Peyer's patch (tissue), 4 donors: ENCODE data around the gene SALL1.

ENCODE experiments used
- CTCF ChIP-seq, 6 experiments: fragments of 450-650 bp in 4 of 6; fragments of 200-600 bp in 2 of 6; sonication (generic) in 1 of 6; IDR thresholded peaks; one replicate each; pipeline ENCODE4 v1.5.1; 2017 to 2019; ENCODE audit warnings: antibody characterized with exemption in 6 of 6, mild to moderate bottlenecking in 3 of 6, moderate library complexity in 1 of 6
- POLR2A ChIP-seq, 2 donors: fragments of 450-650 bp; IDR thresholded peaks; one replicate each; pipeline ENCODE4 v1.5.1; 2017; ENCODE audit warnings: antibody characterized with exemption in 2 of 2, mild to moderate bottlenecking in 2 of 2, moderate library complexity in 2 of 2

DNA sequence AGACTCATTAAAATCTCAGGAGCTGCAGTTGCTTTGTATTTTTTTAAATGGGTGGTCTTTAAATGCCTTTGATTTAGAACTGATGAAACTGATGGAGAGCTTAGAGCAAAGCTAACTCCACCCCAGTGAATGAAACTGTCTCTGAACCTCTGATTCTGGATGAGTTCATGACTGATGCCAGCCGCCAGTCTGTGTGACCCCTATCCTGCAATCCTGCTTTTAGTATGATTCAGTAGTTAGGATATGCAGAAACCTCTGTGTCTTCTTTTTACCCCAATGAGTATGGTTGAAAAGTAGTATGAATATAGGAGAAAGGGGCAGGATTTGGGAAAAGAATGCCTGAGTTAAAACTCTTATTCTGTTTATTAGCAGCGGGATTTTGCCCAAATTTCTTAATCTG is 12.3 kb upstream of the SALL1 start:
- TF ChIP-seq CTCF (IDR thresholded peaks at IDR 0.05), result no peak
- no peak for TF ChIP-seq POLR2A (IDR thresholded peaks at IDR 0.05)
